ENCODE results near the gene SNCB.

Gene SNCB

GRCh38 chr5:176587398-176587797 lies 42.9 kb downstream of the SNCB start:
- Histone ChIP-seq H3K36me3 (peaks cover 0 to 23% (median 13%) of the 10 kb centered on the region in 11 experiments; a peak in 17 of 22 replicates), H3K9ac (peak overlapping the region in 1 of 11 experiments; percentile 44; a peak in 1 of 22 replicates), H3K4me2 (peak overlapping the region in 9 of 11 experiments; percentile 53 to 80 (median 69); a peak in 18 of 22 replicates), H4K20me1 (peaks cover 0 to 17% (median 0%) of the 10 kb centered on the region in 11 experiments; a peak in 4 of 22 replicates), H3K9me3 (replicated peaks in 1 of 11) (peaks cover 33 to 56% (median 44%) of the 10 kb centered on the region in 11 experiments), H3K4me1 (peaks cover 0 to 51% (median 48%) of the 10 kb centered on the region in 10 experiments; a peak in 16 of 20 replicates), H3K27ac (peak overlapping the region in 4 of 11 experiments; percentile 23 to 56 (median 50); a peak in 4 of 22 replicates), H3K27me3 (no peaks in the 10 kb centered on the region; a peak in 1 of 22 replicates), H3K4me3 (no peak overlapping the region)
- TF ChIP-seq Cebpa-rat (IDR thresholded peaks at IDR 0.05) = no peak

- no peak overlapping the region for H3K9ac ChIP-seq
- H3K27ac ChIP-seq = no peak overlapping the region
- H3K36me3 ChIP-seq = peaks cover 0 to 14% (median 4%) of the 10 kb centered on the region in 11 experiments; a peak in 7 of 22 replicates
- no peaks in the 10 kb centered on the region; a peak in 1 of 22 replicates for H4K20me1 ChIP-seq
- no peak for TF ChIP-seq Cebpa-rat (IDR thresholded peaks at IDR 0.05)
- H3K4me1 ChIP-seq = peaks cover 0 to 28% (median 18%) of the 10 kb centered on the region in 10 experiments; a peak in 16 of 20 replicates
- no peak overlapping the region for H3K4me3 ChIP-seq
- H3K9me3 ChIP-seq (replicated peaks in 1 of 11) = peaks cover 28 to 40% (median 31%) of the 10 kb centered on the region in 11 experiments
- H3K27me3 ChIP-seq = no peaks in the 10 kb centered on the region
- H3K4me2 ChIP-seq = no peak overlapping the region
These were observed 47.3 kb downstream of the SNCB start for GRCh38 chr5:176583076-176583475.

GRCh38 chr5:176581361-176581760 lies 49.0 kb downstream of the SNCB start:
- no peak for TF ChIP-seq Cebpa-rat (IDR thresholded peaks at IDR 0.05)
- no peaks in the 10 kb centered on the region; a peak in 1 of 22 replicates for H4K20me1 ChIP-seq

GRCh38 chr5:176579323-176579722 lies 51.0 kb downstream of the SNCB start:
- Histone ChIP-seq H4K20me1 (peaks cover 0 to 8% (median 0%) of the 10 kb centered on the region in 11 experiments; a peak in 2 of 22 replicates), H3K9me3 (replicated peaks in 1 of 11) (peaks cover 3 to 9% (median 5%) of the 10 kb centered on the region in 11 experiments), H3K27me3 (no peaks in the 10 kb centered on the region), H3K27ac (no peak overlapping the region), H3K4me2 (no peak overlapping the region), H3K4me1 (peaks cover 0 to 26% (median 14%) of the 10 kb centered on the region in 10 experiments; a peak in 12 of 20 replicates), H3K9ac (no peak overlapping the region), H3K4me3 (no peak overlapping the region), H3K36me3 (no peaks in the 10 kb centered on the region; a peak in 1 of 22 replicates)
- no peak for TF ChIP-seq Cebpa-rat (IDR thresholded peaks at IDR 0.05)

More at GRCh38 chr5:176581361-176581760, 49.0 kb downstream of the SNCB start:
- H3K4me1 ChIP-seq = peaks cover 0 to 26% (median 14%) of the 10 kb centered on the region in 10 experiments; a peak in 12 of 20 replicates
- no peaks in the 10 kb centered on the region for H3K27me3 ChIP-seq
- no peak overlapping the region for H3K27ac ChIP-seq
- peaks cover 0 to 9% (median 4%) of the 10 kb centered on the region in 11 experiments; a peak in 7 of 22 replicates for H3K36me3 ChIP-seq
- no peak overlapping the region for H3K9ac ChIP-seq
- H3K4me2 ChIP-seq = no peak overlapping the region
- H3K4me3 ChIP-seq = no peak overlapping the region
- H3K9me3 ChIP-seq (replicated peaks in 1 of 11) = peaks cover 24 to 29% (median 26%) of the 10 kb centered on the region in 11 experiments

GRCh38 chr5:176578391-176578808 lies 51.9 kb downstream of the SNCB start:
- Histone ChIP-seq H3K27ac (no peak overlapping the region), H3K36me3 (no peaks in the 10 kb centered on the region)

GRCh38 chr5:176577312-176578176 lies 52.8 kb downstream of the SNCB start:
- Histone ChIP-seq H4K20me1 (peaks cover 0 to 8% (median 0%) of the 10 kb centered on the region in 11 experiments; a peak in 2 of 22 replicates), H3K4me1 (peaks cover 0 to 20% (median 15%) of the 10 kb centered on the region in 10 experiments; a peak in 12 of 20 replicates), H3K27ac (no peak overlapping the region), H3K9me3 (replicated peaks in 1 of 11) (no peaks in the 10 kb centered on the region), H3K27me3 (no peaks in the 10 kb centered on the region), H3K9ac (peak overlapping the region in 2 of 11 experiments; percentile 28 to 37; a peak in 2 of 22 replicates), H3K36me3 (no peaks in the 10 kb centered on the region), H3K4me2 (peak overlapping the region in 8 of 11 experiments; percentile 22 to 66 (median 52); a peak in 13 of 22 replicates), H3K4me3 (no peak overlapping the region)
- TF ChIP-seq Cebpa-rat (IDR thresholded peaks at IDR 0.05) = no peak

More at GRCh38 chr5:176578391-176578808, 51.9 kb downstream of the SNCB start:
- Histone ChIP-seq H3K4me1 (peaks cover 0 to 21% (median 13%) of the 10 kb centered on the region in 10 experiments; a peak in 12 of 20 replicates), H3K9ac (no peak overlapping the region), H3K9me3 (replicated peaks in 1 of 11) (no peaks in the 10 kb centered on the region), H4K20me1 (peaks cover 0 to 8% (median 0%) of the 10 kb centered on the region in 11 experiments; a peak in 2 of 22 replicates), H3K4me2 (peak overlapping the region in 5 of 11 experiments; percentile 22 to 66 (median 53); a peak in 7 of 22 replicates), H3K4me3 (no peak overlapping the region), H3K27me3 (no peaks in the 10 kb centered on the region)
- TF ChIP-seq Cebpa-rat (IDR thresholded peaks at IDR 0.05) = no peak

- Histone ChIP-seq H3K27me3 (no peaks in the 10 kb centered on the region), H3K4me1 (peaks cover 0 to 24% (median 15%) of the 10 kb centered on the region in 10 experiments; a peak in 12 of 20 replicates), H3K27ac (no peak overlapping the region), H3K9me3 (replicated peaks in 1 of 11) (no peaks in the 10 kb centered on the region), H3K36me3 (no peaks in the 10 kb centered on the region), H4K20me1 (peaks cover 0 to 8% (median 0%) of the 10 kb centered on the region in 11 experiments; a peak in 2 of 22 replicates), H3K9ac (no peak overlapping the region), H3K4me3 (no peak overlapping the region), H3K4me2 (no peak overlapping the region)
- TF ChIP-seq Cebpa-rat (IDR thresholded peaks at IDR 0.05) = no peak
These were observed 54.6 kb downstream of the SNCB start for GRCh38 chr5:176575488-176576422.

- no peak for TF ChIP-seq Cebpa-rat (IDR thresholded peaks at IDR 0.05)
- Histone ChIP-seq H3K4me3 (no peak overlapping the region), H4K20me1 (peaks cover 0 to 8% (median 0%) of the 10 kb centered on the region in 11 experiments; a peak in 2 of 22 replicates), H3K9me3 (replicated peaks in 1 of 11) (no peaks in the 10 kb centered on the region), H3K27me3 (no peaks in the 10 kb centered on the region), H3K4me2 (no peak overlapping the region), H3K4me1 (peaks cover 0 to 24% (median 15%) of the 10 kb centered on the region in 10 experiments; a peak in 12 of 20 replicates), H3K27ac (no peak overlapping the region), H3K36me3 (no peaks in the 10 kb centered on the region), H3K9ac (no peak overlapping the region)
These were observed 55.3 kb downstream of the SNCB start for GRCh38 chr5:176575066-176575465.

Measured in BLaER1 treated with 17β-estradiol and CSF1 and Interleukin-3, amounts not matched to agents 10 nM and 100 nM (cell line).